NCI-H1417 (cell line): ENCODE data around the gene ALDH1L2.
"Not testable (repeated sequence)": the region's sequence is repeated elsewhere in the genome, so short reads cannot be mapped to it uniquely, and the experiment has no call there.

ENCODE experiments used
- DNase-seq, 3 experiments: peaks; one replicate each; lab custom pipeline; 2025; lab: John Stamatoyannopoulos, UW

ALDH1L2 gene

GRCh38 chr12:104985206-104985605 lies 99.1 kb downstream of the ALDH1L2 start:
- DNase-seq, result no peak

GRCh38 chr12:104977688-104978087 lies 106.6 kb downstream of the ALDH1L2 start:
- DNase-seq, result not testable (repeated sequence)

GRCh38 chr12:104976703-104977102 lies 107.6 kb downstream of the ALDH1L2 start:
- no peak for DNase-seq

- no peak for DNase-seq
Observed at GRCh38 chr12:104975587-104976343, 108.5 kb downstream of the ALDH1L2 start.

- DNase-seq, result no peak
Observed at GRCh38 chr12:104974626-104975290, 109.5 kb downstream of the ALDH1L2 start.

- no peak for DNase-seq
Observed at GRCh38 chr12:104973250-104973649, 111.0 kb downstream of the ALDH1L2 start.

GRCh38 chr12:104971306-104971705 lies 113.0 kb downstream of the ALDH1L2 start:
- DNase-seq, result no peak
